GM21390 (cell line): ENCODE data around the gene PFKL.
"Not testable (repeated sequence)": the region's sequence is repeated elsewhere in the genome, so short reads cannot be mapped to it uniquely, and the experiment has no call there.

ENCODE experiments used
- ATAC-seq: cut with Tn5 transposase; IDR thresholded peaks from one replicate; pipeline ENCODE4 v1.9.1; 2021; ENCODE audit not compliant: unreplicated experiment

Gene PFKL

DNA sequence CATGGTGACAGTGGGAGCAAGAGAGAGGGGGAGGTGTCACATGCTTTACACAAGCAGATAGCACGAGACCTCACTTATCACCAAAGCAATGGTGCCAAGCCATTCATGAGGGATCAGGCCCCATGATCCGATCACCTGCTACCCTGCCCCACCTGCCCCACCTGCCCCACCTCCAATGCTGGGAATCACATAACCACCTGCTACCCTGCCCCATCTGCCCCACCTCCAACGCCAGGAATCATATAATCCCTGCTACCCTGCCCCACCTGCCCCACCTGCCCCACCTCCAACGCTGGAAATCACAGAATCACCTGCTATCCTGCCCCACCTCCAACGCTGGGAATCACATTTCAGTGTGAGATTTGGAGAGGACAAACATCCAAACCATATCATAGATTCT is 24.8 kb upstream of the PFKL start:
- no peak for ATAC-seq

DNA sequence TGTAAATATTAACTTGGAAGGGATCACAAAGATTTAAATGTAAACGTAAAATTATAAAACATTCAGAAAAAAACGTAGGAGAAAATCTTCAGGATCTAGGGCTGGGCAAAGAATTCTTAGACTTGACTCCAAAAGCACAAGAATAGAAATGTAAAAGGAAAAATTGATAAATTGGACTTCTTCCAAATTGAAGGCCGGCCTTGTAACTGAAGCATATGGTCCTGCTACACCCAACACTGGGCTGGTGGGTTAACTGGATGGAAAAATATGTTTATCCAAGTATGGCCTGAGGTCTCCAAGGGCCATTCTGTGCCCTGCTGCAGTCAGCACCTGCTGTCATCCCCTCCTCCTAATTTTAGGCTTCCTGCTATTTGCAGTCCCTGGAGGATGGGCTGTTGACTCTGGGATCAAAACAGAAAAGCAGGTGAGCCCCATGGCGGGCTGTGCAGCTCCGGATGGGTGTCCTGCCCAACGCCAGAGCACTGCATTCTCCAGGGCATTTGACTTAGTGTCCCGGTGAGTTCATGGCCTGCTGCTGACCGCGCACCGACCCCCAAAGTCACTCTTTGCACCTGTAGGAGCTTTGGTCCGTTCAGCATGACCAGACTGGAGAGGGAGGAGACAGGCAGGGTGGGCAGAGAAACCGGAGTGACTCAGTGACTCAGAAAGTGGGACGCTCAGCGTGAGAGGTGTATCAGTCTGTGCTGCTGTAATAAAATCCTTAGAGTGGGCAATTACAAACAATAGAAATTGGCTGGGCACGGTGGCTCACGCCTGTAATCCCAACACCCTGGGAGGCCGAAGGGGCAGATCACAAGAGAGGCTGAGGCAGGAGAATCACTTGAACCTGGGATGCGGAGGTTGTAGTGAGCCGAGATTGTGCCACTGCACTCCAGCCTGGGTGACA is 20.2 kb upstream of the PFKL start:
- ATAC-seq, result no peak

DNA sequence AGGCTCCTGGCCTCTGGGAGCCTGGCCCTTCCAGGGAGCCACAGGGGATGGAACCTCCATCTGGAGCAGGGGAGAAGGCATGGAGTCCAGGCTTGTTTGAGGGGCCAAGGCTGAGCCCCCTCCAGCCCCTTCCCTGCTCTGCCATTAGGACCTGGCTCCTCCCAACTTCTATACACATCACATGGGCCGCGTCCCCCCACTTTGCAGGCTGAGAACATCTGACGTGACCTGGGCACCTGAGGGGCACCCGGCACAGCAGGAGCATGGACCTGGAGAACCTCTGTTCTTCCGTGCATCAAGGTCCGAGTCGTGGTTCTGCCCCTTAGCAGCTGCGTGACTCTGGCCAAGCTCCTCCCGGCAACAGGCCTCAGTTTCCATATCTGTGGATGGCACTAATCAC is 18.1 kb upstream of the PFKL start:
- no peak for ATAC-seq

DNA sequence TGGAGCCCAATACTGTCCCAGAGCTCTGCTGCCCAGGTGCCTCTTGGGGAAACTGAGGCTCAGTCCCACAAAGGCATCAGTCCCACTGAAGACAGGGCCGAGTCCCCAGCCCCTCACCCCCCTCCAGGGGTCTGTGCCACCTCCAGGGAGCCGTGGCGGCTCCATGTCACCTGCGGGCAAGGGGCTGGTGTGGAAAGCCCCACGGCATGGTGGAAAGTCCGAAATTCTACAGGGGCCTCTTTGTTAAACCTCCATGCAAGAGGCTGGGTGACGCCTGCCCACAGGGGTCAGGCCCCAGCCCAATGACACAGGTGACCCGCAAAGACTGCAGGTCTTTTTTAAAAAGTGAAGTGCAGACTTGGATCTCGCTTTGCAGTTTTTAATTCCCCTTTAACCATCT is 17.5 kb upstream of the PFKL start:
- ATAC-seq, result no peak

DNA sequence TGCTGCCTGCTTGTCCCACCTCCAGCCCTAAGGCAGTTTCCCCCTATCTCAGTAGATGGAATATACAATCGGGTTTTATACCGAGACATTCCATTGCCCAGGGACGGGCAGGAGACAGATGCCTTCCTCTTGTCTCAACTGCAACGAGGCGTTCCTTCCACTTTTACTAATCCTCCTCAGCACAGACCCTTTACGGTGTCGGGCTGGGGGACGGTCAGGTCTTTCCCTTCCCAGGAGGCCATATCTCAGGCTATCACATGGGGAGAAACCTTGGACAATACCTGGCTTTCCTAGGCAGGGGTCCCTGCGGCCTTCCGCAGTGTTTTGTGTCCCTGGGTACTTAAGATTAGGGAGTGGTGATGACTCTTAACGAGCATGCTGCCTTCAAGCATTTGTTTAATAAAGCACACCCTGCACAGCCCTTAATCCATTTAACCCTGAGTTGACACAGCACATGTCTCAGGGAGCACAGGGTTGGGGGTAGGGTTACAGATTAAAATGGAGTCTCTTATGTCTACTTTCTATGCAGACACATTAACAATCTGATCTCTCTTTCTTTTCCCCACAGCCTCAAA is 16.6 kb upstream of the PFKL start:
- not testable (repeated sequence) for ATAC-seq

DNA sequence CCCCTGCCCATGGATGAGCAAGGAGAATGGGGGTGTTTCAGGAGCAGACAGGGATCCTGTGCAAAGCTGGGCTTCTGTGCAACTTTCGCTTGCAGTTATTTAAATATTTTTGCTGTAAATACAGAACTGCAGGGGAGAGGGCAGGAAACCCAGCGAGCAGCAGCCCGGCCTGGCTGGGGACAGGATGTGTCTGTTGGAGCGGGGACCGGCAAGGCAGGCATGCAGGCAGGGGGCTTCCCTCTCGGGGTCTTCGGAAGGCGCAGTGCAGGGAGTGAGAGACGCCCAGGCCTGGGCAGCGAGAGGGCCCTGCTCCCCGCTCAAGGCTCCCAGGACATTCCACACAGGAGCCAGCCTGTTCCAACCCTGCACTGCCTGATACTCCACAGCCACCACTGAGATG is 15.9 kb upstream of the PFKL start:
- ATAC-seq, result no peak

DNA sequence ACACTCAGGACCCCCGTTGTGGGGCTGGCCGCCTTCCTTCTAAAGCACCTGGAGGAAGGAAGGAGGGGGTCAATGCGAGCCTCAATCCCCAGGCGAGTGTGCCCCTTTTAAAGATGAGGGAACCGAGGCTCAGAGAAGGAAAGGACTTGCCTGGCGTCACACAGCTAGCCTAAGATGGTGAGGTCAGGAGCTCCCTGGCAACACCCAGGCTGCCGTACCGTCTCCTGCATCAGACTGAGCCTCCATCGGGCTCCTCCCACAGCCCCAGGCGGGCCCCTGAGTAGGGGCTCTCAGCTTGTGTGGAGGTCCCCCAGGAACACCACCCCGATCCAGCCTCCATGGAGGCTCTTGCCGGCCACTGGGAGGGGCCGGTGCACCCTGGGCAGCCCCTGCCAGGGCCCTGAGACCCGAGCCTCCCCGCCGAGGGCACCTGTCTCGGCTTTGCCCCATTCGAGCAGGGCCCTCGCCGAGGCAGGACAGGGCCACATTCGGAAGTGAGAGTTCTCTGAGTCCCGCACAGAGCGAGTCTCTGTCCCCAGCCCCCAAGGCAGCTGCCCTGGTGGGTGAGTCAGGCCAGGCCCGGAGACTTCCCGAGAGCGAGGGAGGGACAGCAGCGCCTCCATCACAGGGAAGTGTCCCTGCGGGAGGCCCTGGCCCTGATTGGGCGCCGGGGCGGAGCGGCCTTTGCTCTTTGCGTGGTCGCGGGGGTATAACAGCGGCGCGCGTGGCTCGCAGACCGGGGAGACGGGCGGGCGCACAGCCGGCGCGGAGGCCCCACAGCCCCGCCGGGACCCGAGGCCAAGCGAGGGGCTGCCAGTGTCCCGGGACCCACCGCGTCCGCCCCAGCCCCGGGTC is 14.5 kb upstream of the PFKL start, which contains the start of gene AIRE:
Gene AIRE (plus strand): TSS at position 739 of the 855 bp plus-strand sequence. CDS start 131 bp downstream, outside the sequence.
- no peak for ATAC-seq

DNA sequence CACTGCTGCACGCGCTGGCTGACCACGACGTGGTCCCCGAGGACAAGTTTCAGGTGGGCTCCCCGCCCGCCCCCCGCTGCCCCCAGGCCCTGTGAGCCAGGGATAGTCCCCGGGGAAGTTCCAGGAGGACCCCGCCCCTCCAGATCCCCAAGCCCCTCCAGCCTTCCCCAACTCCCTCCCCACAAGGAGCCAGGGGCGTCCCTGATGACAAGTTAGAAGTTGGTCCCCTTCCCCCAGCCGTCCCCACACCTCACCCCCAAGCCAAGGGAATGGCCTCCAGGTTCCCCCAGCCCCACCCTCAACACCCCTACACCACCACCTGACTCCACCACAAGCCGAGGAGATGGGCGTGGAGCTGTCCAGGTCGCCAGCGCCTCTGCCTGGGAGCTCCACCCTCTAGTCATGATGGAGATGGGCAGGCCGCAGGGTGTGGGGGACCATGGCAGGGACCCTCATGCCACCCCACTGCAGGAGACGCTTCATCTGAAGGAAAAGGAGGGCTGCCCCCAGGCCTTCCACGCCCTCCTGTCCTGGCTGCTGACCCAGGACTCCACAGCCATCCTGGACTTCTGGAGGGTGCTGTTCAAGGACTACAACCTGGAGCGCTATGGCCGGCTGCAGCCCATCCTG is 13.7 kb upstream of the PFKL start:
- no peak for ATAC-seq

GRCh38 chr21:44286716-44287632 is 12.9 kb upstream of the PFKL start:
- ATAC-seq, result no peak

GRCh38 chr21:44288251-44289110 is 11.4 kb upstream of the PFKL start:
- no peak for ATAC-seq

DNA sequence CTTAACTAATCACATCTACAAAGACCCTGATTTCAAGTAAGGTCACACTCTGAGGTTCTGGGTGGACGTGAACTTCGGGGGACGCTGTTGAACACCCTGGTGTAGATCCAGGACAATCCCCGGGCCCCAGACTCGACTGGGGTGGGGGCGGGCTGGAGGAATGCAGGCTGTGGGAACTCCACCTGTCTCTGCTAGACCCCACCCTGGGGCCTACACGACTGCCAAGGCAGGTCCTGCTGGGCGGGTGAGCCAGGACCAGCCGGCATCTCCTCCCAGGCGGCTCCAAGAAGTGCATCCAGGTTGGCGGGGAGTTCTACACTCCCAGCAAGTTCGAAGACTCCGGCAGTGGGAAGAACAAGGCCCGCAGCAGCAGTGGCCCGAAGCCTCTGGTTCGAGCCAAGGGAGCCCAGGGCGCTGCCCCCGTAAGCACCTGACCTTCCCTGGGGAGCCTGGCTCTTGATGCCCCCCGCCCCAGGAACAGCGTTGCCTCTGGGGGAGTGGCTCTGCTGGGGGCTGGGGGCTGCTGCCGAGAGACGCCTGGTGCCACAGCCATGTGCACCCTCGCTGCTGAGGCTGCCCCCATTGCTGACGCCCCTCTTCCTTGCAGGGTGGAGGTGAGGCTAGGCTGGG is 10.4 kb upstream of the PFKL start:
- no peak for ATAC-seq

DNA sequence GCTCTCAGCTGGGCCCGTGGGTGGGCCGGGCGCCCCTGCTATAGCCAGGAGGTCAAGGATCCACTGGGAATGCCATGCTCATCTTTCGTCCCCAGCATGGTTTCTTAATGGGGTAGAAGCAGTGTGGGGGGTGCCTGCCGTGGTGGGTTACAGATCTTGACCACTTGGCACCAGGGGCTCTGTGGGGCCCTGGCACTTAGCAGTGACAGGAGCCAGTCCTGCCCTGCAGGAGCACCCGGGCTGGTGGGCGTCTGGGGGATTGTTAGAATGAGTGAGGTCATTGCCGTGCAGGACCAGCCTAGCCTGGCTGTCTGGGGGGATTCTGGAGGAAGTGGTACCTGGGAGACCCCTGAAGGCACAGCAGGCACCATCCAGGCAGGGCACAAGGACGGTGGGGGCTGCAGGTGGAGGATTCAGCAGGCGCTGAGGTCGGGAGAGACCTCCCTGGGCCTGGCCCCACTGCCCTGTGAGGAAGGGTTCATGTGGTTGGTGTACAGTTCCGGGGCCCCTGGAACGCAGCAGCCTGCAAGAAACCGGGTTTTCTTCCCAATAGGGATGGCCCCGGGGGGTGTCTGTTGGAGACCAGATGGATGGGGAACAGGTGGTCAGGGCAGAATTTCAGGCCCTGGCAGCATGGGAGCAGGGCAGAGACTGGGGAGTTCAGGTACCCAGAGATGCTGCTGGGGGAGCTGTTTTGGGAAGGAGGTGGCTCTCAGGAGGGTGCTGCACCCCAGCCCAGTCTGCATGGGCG is 9.4 kb upstream of the PFKL start:
- no peak for ATAC-seq

DNA sequence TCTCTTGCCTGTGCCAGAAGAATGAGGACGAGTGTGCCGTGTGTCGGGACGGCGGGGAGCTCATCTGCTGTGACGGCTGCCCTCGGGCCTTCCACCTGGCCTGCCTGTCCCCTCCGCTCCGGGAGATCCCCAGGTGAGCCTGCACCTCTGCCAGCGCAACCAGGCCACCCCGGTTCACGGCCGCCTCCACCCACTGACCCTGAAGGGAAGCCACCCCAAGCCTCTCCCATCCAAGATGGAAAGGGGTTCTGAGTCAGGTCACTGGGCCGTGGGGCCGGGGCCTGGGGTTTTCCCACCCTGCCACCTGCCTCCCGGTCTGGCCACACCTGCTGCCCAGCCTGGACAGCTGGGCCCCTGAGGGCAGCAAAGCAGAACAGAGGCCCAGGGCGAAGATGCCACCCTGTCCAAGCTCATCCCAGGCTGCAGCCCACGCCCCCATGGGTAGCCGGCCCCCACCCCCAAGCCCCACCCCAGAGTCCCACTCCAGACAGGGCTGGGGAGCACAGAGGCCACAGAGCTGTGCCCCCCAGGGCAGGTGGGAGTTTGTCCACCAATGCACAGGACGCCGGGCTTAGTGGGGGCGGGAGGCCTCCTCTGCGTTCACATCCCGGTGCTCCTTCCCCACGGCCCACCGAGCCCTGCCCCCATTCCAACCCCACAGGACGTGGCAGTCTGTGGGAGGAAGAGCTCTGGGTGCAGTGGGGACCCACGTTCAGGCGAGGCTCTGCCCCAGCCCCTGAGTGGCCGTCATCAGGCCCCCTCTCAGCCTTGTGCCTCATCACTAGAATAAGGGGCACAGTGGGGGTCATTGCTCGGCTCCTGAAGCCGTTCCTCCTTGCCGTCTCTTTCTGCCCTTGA is 8.5 kb upstream of the PFKL start:
- ATAC-seq, result no peak

GRCh38 chr21:44291936-44292811 is 7.7 kb upstream of the PFKL start:
- ATAC-seq, result no peak

- no peak for ATAC-seq
Observed at GRCh38 chr21:44292812-44293195, 7.0 kb upstream of the PFKL start.
